Thoracic aorta (tissue), 2 donors: ENCODE data around the gene PSG4. TPM values are rescaled to one million over a fixed set of nuclear protein-coding genes. Genes with fewer than 3 reads are reported as not detected.

Experiments
- ATAC-seq: fragments of 150-250 bp; one replicate; pipeline ENCODE4 v1.8.0; 2017; ENCODE audit warnings: low read depth; ENCODE audit not compliant: insufficient number of reproducible peaks, low FRiP score
- DNase-seq: peaks from one replicate; pipeline ENCODE4 v3.0.0-alpha.2; 2020; ENCODE audit warnings: low spot score
- H3K27ac ChIP-seq, 2 donors: fragments of 200-600 bp; sonication (generic); 1 replicate in 1 of 2; 2 replicates in 1 of 2; pipeline ENCODE4 v1.5.1; 2016; ENCODE audit warnings: mild to moderate bottlenecking in 2 of 2, moderate library complexity in 2 of 2
- H3K27me3 ChIP-seq: fragments of 200-600 bp; sonication (generic); replicated peaks from 2 replicates; pipeline ENCODE4 v1.6.0; 2016; ENCODE audit warnings: mild to moderate bottlenecking; ENCODE audit not compliant: insufficient read depth
- H3K36me3 ChIP-seq: fragments of 200-600 bp; sonication (generic); one replicate; pipeline ENCODE4 v1.5.1; 2016
- H3K4me1 ChIP-seq, 2 donors: fragments of 200-600 bp; sonication (generic); 1 replicate in 1 of 2; 2 replicates in 1 of 2; pipeline versions ENCODE4 v1.5.1 to v1.6.0; 2016; ENCODE audit warnings: low read depth in 2 of 2, mild to moderate bottlenecking in 1 of 2; ENCODE audit not compliant: control insufficient read depth in 1 of 2
- H3K4me3 ChIP-seq: fragments of 200-600 bp; sonication (generic); 2 replicates; pipeline ENCODE4 v1.5.1; 2016; ENCODE audit warnings: mild to moderate bottlenecking
- H3K9me3 ChIP-seq: fragments of 200-600 bp; sonication (generic); 2 replicates; pipeline ENCODE4 v1.5.1; 2016
- total RNA-seq, 2 donors: library from RNA; depleted of rRNA; stranded (reverse); fragments of >200 nt; gene quantifications; one replicate each; pipeline versions ENCODE4 v1.1.0 to v1.2.3, GENCODE V29; 2016
- TF ChIP-seq, protein P1 (sequence below): fragments of 200-600 bp; sonication (generic); IDR thresholded peaks from one replicate; pipeline ENCODE4 v1.5.1; 2019; ENCODE audit warnings: antibody characterized with exemption

The PSG4 gene
- total RNA-seq, 2 donors from 2014 or later, result not detected

DNA sequence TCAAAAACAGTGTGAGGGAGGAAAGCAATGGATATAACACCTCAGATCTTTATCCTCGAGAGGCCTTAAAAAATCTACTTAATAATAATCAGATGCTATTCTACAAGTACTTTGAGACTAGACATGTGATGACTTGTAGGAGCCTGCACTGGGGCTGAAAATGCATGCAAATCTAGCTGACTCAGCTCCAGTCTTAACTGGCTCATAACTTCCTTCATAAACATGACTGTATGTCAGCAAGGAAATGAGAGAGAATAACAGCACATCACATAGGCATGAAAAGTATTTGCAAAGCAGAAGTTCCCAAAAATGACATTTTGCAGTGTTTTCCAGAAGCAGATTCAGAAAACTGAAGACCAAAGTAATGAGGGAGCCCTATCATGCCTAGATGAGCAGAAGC is 57.2 kb downstream of the PSG4 start:
- DNase-seq, result no peak
- Histone ChIP-seq H3K4me1 (no peaks in the 10 kb centered on the region), H3K36me3 (no peaks in the 10 kb centered on the region), H3K27ac (no peak overlapping the region), H3K9me3 (no peaks in the 10 kb centered on the region), H3K27me3 (no peaks in the 10 kb centered on the region), H3K4me3 (no peak overlapping the region)
- TF ChIP-seq, protein P1, sequence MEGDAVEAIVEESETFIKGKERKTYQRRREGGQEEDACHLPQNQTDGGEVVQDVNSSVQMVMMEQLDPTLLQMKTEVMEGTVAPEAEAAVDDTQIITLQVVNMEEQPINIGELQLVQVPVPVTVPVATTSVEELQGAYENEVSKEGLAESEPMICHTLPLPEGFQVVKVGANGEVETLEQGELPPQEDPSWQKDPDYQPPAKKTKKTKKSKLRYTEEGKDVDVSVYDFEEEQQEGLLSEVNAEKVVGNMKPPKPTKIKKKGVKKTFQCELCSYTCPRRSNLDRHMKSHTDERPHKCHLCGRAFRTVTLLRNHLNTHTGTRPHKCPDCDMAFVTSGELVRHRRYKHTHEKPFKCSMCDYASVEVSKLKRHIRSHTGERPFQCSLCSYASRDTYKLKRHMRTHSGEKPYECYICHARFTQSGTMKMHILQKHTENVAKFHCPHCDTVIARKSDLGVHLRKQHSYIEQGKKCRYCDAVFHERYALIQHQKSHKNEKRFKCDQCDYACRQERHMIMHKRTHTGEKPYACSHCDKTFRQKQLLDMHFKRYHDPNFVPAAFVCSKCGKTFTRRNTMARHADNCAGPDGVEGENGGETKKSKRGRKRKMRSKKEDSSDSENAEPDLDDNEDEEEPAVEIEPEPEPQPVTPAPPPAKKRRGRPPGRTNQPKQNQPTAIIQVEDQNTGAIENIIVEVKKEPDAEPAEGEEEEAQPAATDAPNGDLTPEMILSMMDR, result no peak
- ATAC-seq, result no peak

Other genes starting within 250 kb of the PSG4 start
- not detected for gene PSG11, start 179.2 kb downstream of the PSG4 start, total RNA-seq
- not detected for gene PSG2, start 122.9 kb downstream of the PSG4 start, total RNA-seq
- not detected for gene PSG5, start 19.1 kb downstream of the PSG4 start, total RNA-seq
- gene PSG9, start 63.9 kb upstream of the PSG4 start, total RNA-seq, result not detected
- 1 to 10 TPM in 1 of 2 donors, not detected in 1; 3.5 TPM for gene CD177, start 148.0 kb upstream of the PSG4 start, total RNA-seq
- gene TEX101, start 209.3 kb upstream of the PSG4 start, total RNA-seq, result not detected